Type B pancreatic cell (in vitro differentiated cells): ENCODE results near the gene SMARCD3. TPM values are rescaled to one million over a fixed set of nuclear protein-coding genes. Genes with fewer than 3 reads are reported as not detected.

Source experiments
- DNase-seq: peaks from one replicate; pipeline ENCODE4 v3.0.0; 2021; ENCODE audit warnings: mixed read lengths; ENCODE audit not compliant: unreplicated experiment; ENCODE audit errors: extremely low spot score
- H3K27ac Mint-ChIP-seq: 2 replicates; pipeline ENCODE4 v1.8.0; 2021; ENCODE audit warnings: mild to moderate bottlenecking, mixed read lengths
- H3K27me3 Mint-ChIP-seq: 2 replicates; pipeline ENCODE4 v1.8.0; 2021; ENCODE audit warnings: mixed read lengths
- H3K36me3 Mint-ChIP-seq: 2 replicates; pipeline ENCODE4 v1.8.0; 2021; ENCODE audit warnings: mixed read lengths
- H3K4me1 Mint-ChIP-seq: one replicate; pipeline ENCODE4 v1.8.0; 2021; ENCODE audit warnings: mixed read lengths; ENCODE audit not compliant: unreplicated experiment
- H3K4me3 Mint-ChIP-seq: 2 replicates; pipeline ENCODE4 v1.8.0; 2021; ENCODE audit warnings: mild to moderate bottlenecking, mixed read lengths
- H3K9me3 Mint-ChIP-seq: 2 replicates; pipeline ENCODE4 v1.8.0; 2021; ENCODE audit warnings: mixed read lengths
- CTCF ChIP-seq: fragments of 200-600 bp; sonication (generic); conservative IDR thresholded peaks from 2 replicates; pipeline ENCODE4 v1.5.0; 2021; ENCODE audit warnings: antibody characterized with exemption, mild to moderate bottlenecking
- total RNA-seq: library from RNA; stranded (reverse); gene quantifications from 2 replicates; pipeline ENCODE4 v1.2.1, GENCODE V29; 2021; ENCODE audit warnings: low replicate concordance

The SMARCD3 gene
- total RNA-seq, 1 donor from 2014 or later, result 58.4 TPM

GRCh38 chr7:151215396-151215795 is 33.1 kb downstream of the SMARCD3 start:
- Mint-ChIP-seq H3K36me3 (peaks cover 39% of the 10 kb centered on the region), H3K9me3 (no peaks in the 10 kb centered on the region)
- TF ChIP-seq CTCF, result no peak

GRCh38 chr7:151213826-151214225 is 34.7 kb downstream of the SMARCD3 start:
- Mint-ChIP-seq H3K36me3 (peaks cover 33% of the 10 kb centered on the region), H3K27ac (no peak overlapping the region), H3K27me3 (peaks cover 4% of the 10 kb centered on the region), H3K4me1 (no peaks in the 10 kb centered on the region), H3K4me3 (no peak overlapping the region), H3K9me3 (no peaks in the 10 kb centered on the region)
- no peak for TF ChIP-seq CTCF
- DNase-seq, result no peak

More at GRCh38 chr7:151215396-151215795, 33.1 kb downstream of the SMARCD3 start:
- Mint-ChIP-seq H3K4me1 (no peaks in the 10 kb centered on the region), H3K27me3 (no peaks in the 10 kb centered on the region), H3K4me3 (no peak overlapping the region), H3K27ac (no peak overlapping the region)
- no peak for DNase-seq

- H3K27me3 Mint-ChIP-seq, result peaks cover 9% of the 10 kb centered on the region
- TF ChIP-seq CTCF, result no peak
- H3K27ac Mint-ChIP-seq, result no peak overlapping the region
- H3K9me3 Mint-ChIP-seq, result no peaks in the 10 kb centered on the region
- DNase-seq, result no peak
- no peaks in the 10 kb centered on the region for H3K4me1 Mint-ChIP-seq
- peaks cover 21% of the 10 kb centered on the region for H3K36me3 Mint-ChIP-seq
- no peak overlapping the region for H3K4me3 Mint-ChIP-seq
Measured at GRCh38 chr7:151212626-151213025, 35.9 kb downstream of the SMARCD3 start.

GRCh38 chr7:151211155-151211772 is 37.2 kb downstream of the SMARCD3 start:
- no peaks in the 10 kb centered on the region for H3K4me1 Mint-ChIP-seq
- H3K36me3 Mint-ChIP-seq, result peaks cover 21% of the 10 kb centered on the region
- peaks cover 17% of the 10 kb centered on the region for H3K27me3 Mint-ChIP-seq
- no peak overlapping the region for H3K4me3 Mint-ChIP-seq
- H3K27ac Mint-ChIP-seq, result no peak overlapping the region
- no peak for TF ChIP-seq CTCF
- no peaks in the 10 kb centered on the region for H3K9me3 Mint-ChIP-seq
- no peak for DNase-seq

- H3K4me3 Mint-ChIP-seq, result no peak within 1 kb of the TSS
- no peak within 1 kb of the TSS for H3K27ac Mint-ChIP-seq
- no peaks in the 10 kb centered on the region for H3K9me3 Mint-ChIP-seq
- TF ChIP-seq CTCF, result no peak
- no peaks in the 10 kb centered on the region for H3K4me1 Mint-ChIP-seq
- peaks cover 14% of the 10 kb centered on the region for H3K36me3 Mint-ChIP-seq
- no peak for DNase-seq
- H3K27me3 Mint-ChIP-seq, result peaks cover 24% of the 10 kb centered on the region
Measured at GRCh38 chr7:151210087-151210854, 38.2 kb downstream of the SMARCD3 start, which contains the start of gene H2BK1. Gene H2BK1 (minus strand): TSS chr7:151210488. CDS start chr7:151210318, 170 bp downstream.
